HG03558 (cell line): ENCODE measurements around the gene IPCEF1.
"Not testable (repeated sequence)": the region's sequence is repeated elsewhere in the genome, so short reads cannot be mapped to it uniquely, and the experiment has no call there.

Experiments
- ATAC-seq: cut with Tn5 transposase; IDR thresholded peaks from one replicate; pipeline ENCODE4 v1.9.1; 2021; ENCODE audit warnings: moderate number of reproducible peaks; ENCODE audit not compliant: unreplicated experiment; ENCODE audit errors: extremely low read depth

IPCEF1 gene

GRCh38 chr6:154257067-154257466 is 99.5 kb downstream of the IPCEF1 start:
- ATAC-seq: no peak

- ATAC-seq: no peak
Observed at GRCh38 chr6:154252678-154253077, 103.9 kb downstream of the IPCEF1 start.

GRCh38 chr6:154251116-154251515 is 105.5 kb downstream of the IPCEF1 start:
- no peak for ATAC-seq

- ATAC-seq: peak; percentile 62
Observed at GRCh38 chr6:154249499-154250298, 106.9 kb downstream of the IPCEF1 start.

GRCh38 chr6:154247119-154247861 is 109.3 kb downstream of the IPCEF1 start:
- peak; percentile 25 for ATAC-seq

GRCh38 chr6:154246723-154247118 is 109.9 kb downstream of the IPCEF1 start:
- ATAC-seq: no peak

GRCh38 chr6:154245506-154245905 is 111.1 kb downstream of the IPCEF1 start:
- ATAC-seq: no peak

GRCh38 chr6:154243793-154244750 is 112.5 kb downstream of the IPCEF1 start:
- no peak for ATAC-seq

- no peak for ATAC-seq
Observed at GRCh38 chr6:154242617-154243357, 113.8 kb downstream of the IPCEF1 start.

- ATAC-seq: no peak
Observed at GRCh38 chr6:154241581-154241980, 115.0 kb downstream of the IPCEF1 start.

- not testable (repeated sequence) for ATAC-seq
Observed at GRCh38 chr6:154241061-154241460, 115.5 kb downstream of the IPCEF1 start.

- ATAC-seq: no peak
Observed at GRCh38 chr6:154239392-154239791, 117.2 kb downstream of the IPCEF1 start.

- ATAC-seq: no peak
Observed at GRCh38 chr6:154238831-154239230, 117.8 kb downstream of the IPCEF1 start.

- ATAC-seq: no peak
Observed at GRCh38 chr6:154236646-154237301, 119.8 kb downstream of the IPCEF1 start.

GRCh38 chr6:154234019-154234772 is 122.4 kb downstream of the IPCEF1 start:
- peak; percentile 37 for ATAC-seq

- no peak for ATAC-seq
Observed at GRCh38 chr6:154233383-154233782, 123.2 kb downstream of the IPCEF1 start.

GRCh38 chr6:154232013-154232910 is 124.3 kb downstream of the IPCEF1 start:
- ATAC-seq: no peak
